NAMALWA (cell line): Measurements from ENCODE around the gene MKX.
A peak's percentile ranks its signal among the peaks of the same experiment; 100 is the strongest.

ENCODE experiments used
- DNase-seq: peaks from one replicate; pipeline ENCODE4 v3.0.0-alpha.2; 2015; ENCODE audit warnings: low spot score

The MKX gene

GRCh38 chr10:27742195-27743011 is 3.2 kb downstream of the MKX start:
- peak; percentile 81 for DNase-seq

GRCh38 chr10:27741173-27742091 is 4.2 kb downstream of the MKX start:
- DNase-seq: no peak

DNA sequence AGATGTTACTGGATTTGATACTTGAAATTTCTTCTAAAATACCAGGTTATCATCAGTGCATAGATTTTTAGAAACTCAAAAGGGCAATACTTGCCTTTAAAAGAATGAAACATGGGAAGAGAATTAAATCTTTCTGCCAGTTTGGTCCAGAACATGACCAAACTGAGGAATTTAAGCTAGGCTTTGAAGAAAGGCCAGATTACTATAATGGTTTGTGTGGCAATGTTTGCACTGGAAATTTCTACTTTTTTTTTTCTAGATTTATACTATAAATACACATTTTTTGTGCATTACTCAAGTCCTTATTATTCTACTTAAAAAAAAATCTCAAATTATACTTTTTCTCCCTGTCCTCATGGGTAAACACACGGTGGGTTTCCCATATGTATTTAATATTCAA is 9.2 kb downstream of the MKX start:
- DNase-seq: no peak

- DNase-seq: no peak
These were observed 15.6 kb downstream of the MKX start for GRCh38 chr10:27730041-27730440.

GRCh38 chr10:27728338-27728737 is 17.3 kb downstream of the MKX start:
- no peak for DNase-seq

- DNase-seq: peak; percentile 38
These were observed 21.3 kb downstream of the MKX start for GRCh38 chr10:27724287-27724686.

GRCh38 chr10:27723436-27723835 is 22.2 kb downstream of the MKX start:
- no peak for DNase-seq

DNA sequence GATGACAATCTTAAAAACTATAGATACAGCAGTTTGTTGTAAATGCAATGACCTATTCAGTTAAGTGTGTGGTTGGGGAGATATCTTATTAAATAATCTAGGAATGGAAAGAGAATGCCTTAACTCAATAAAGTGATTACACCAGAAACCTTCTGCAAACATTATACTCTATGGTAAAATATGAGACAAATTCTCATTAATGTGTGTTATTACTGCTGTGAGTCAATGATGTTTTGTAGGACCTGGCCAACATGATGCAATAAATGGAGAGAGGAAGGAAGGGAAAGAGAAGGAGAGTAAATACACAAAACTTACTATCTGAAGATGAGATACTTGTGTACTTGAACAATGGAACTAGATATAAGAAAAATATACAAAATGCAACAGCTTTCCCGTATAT is 25.1 kb downstream of the MKX start:
- no peak for DNase-seq

GRCh38 chr10:27719052-27719451 is 26.6 kb downstream of the MKX start:
- DNase-seq: no peak

GRCh38 chr10:27717861-27718260 is 27.8 kb downstream of the MKX start:
- no peak for DNase-seq

DNA sequence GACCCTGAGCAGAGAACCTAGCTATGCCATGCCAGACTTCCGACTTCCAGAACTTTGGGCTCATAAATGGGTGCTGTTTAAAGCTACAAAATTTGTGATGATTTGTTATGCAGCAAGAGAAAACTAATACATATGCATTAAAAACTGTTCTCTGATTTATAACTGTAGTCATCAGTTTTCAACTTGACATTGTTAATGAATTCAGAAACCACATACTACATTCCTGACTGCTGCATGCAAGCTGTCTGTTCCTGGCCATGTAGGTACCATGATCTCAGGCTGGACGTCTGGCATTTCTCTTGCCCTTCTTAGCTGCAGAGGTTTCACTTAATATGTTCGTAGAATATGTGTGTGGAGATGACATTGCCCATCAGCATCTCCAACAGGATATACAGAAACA is 28.4 kb downstream of the MKX start:
- no peak for DNase-seq

DNA sequence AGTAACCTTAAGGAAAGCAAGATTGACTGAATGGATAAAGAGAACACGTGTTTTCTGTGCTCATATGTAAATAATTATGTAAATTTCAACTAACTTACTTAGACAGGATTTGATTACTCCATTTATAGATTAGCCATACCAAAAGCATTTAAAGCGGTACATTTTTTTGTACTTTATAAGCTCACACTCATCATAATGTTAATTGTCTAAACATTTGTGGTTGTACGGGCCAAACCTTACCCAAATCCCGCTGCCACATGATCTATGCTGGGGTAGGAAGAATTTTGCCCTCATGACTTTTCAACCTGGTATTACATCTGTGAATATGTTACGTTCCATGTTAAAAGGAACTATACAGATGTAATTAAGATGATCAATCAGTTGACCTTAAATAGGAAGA is 29.1 kb downstream of the MKX start:
- DNase-seq: no peak

DNA sequence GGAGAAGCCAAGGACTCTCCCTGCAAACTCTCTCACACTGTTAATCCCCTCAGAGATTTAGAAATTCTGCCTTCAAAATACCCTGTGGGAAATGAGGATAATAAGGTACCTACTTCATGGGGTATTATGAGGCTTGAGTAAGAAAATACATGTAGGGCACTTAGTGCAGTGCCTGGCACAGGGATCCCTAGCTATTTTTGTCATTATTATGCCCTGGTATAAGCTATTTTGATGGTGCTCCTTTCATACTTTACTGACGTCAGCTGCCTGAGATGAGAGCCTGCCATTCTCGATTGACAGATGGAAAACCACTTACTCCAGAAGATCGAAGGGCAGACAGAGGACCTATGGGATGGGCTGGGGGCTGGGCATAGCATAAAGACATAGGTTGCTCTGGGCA is 30.1 kb downstream of the MKX start:
- no peak for DNase-seq

GRCh38 chr10:27714349-27714748 is 31.3 kb downstream of the MKX start:
- no peak for DNase-seq

GRCh38 chr10:27713941-27714340 is 31.7 kb downstream of the MKX start:
- DNase-seq: no peak

DNA sequence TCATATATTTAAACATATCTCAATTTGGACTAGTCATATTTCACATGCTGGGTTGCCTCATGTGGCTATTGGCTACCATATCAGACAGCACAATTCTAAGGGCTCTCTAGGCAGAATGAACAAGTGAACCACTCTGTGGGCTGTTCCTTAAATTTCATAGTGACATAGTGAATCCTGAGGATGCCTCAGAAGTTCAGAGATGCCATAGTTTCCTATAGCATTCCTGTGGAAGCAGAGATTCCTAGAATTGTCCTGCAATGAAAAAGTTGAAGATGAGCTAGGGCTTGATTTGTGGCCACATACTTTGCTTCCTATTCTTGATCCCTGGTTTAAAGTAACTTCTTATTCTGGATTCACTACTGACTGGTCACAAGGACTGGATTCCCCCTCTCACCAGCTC is 35.6 kb downstream of the MKX start:
- no peak for DNase-seq

GRCh38 chr10:27709304-27709703 is 36.3 kb downstream of the MKX start:
- DNase-seq: no peak

- no peak for DNase-seq
These were observed 43.6 kb downstream of the MKX start for GRCh38 chr10:27701938-27702537.

GRCh38 chr10:27699776-27700175 is 45.8 kb downstream of the MKX start:
- DNase-seq: no peak

DNA sequence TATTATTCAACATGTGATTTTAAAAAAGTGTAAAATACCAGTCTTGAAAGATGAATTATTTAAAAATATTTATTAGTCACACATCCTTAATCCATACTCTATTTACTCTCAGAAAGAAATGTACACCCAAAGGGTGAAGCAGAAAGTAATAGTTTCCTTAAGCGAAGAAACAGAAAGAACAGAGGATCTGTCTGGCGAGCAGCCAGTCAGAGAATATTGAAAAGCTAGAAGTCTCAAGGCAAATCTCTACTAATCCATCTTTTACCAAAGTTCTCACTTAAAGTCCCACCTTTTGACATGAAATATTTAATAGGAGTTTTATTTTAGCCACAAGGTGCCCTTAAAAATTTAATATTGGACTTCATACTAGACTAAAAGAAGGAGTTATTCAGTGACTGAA is 46.7 kb downstream of the MKX start:
- no peak for DNase-seq

- no peak for DNase-seq
These were observed 49.2 kb downstream of the MKX start for GRCh38 chr10:27696466-27696865.

DNA sequence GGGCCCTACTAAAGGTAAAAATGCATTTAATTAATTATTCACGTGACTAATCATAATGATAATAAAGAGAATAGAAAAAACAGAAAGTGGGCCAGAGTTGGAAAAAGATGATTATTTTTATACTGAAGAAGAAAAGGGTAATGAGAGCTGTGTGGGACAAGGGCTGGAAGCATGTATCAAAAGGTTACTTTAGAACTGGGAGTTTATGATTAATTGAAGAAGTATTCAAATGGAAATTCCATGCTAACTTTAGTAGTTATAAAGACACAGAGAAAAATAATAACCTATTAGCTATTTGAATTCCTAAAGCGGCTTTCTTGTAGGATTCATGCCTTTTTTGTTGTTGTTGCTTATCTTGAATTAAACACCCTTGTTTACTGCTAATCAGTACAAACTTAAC is 49.9 kb downstream of the MKX start:
- no peak for DNase-seq

DNA sequence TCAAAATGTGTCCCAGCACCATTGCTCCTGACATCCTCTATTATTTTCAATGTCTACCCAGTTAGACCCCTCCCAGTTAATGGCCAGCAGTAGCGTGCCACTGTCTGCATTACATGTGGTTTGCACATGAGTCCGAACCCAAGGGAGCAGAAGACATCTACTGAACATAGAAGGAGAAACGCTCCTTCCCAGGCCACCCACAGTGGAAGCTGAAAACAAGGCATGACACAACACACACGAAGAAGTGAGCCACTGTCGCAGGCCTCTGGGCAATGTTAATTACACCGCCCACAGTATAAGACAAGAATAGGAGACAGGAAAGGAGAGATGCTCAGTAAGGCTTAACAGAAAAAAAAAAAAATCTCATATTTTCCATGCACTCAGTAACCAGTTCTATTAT is 50.5 kb downstream of the MKX start:
- no peak for DNase-seq
